H1 (cell line): ENCODE results near the gene PDLIM3. TPM values are rescaled to one million over a fixed set of nuclear protein-coding genes. Genes with fewer than 3 reads are reported as not detected.

ENCODE experiments used
- CTCF ChIA-PET: fragments of 300-600 bp; sonication (Branson Sonifier 250); formaldehyde crosslinking; loops from one replicate; lab custom pipeline; 2021; ENCODE audit not compliant: partially characterized antibody; lab: Charles Lee
- POLR2A ChIA-PET: fragments of 300-600 bp; sonication (Branson Sonifier 250); formaldehyde crosslinking; loops from one replicate; lab custom pipeline; 2021; ENCODE audit warnings: inconsistent platforms; ENCODE audit not compliant: partially characterized antibody; lab: Charles Lee
- DNase-seq, 2 experiments: peaks; one replicate each; pipeline versions ENCODE4 v3.0.0 to v3.0.0-alpha.2; 2010 to 2022; ENCODE audit warnings: low spot score in 2 of 2, low read depth in 1 of 2, mixed read lengths in 1 of 2
- FAIRE-seq: peaks from 2 replicates; lab custom pipeline; 2011; peaks lifted over from hg19 to GRCh38; lab: Jason Lieb, UNC
- H2AFZ ChIP-seq: 2 replicates; pipeline ENCODE4 v1.8.1; 2012; ENCODE audit warnings: low read length, inconsistent platforms
- H2AK5ac ChIP-seq: 2 replicates; pipeline ENCODE4 v1.6.1; 2013; ENCODE audit warnings: low read depth, low read length
- H2BK120ac ChIP-seq: replicated peaks from 2 replicates; pipeline ENCODE3; 2013; ENCODE audit warnings: low read depth, low read length, inconsistent platforms
- H2BK12ac ChIP-seq: 2 replicates; pipeline ENCODE4 v1.6.1; 2013; ENCODE audit warnings: low read depth, low read length
- H2BK15ac ChIP-seq: 2 replicates; pipeline ENCODE4 v1.6.1; 2013; ENCODE audit warnings: low read length
- H2BK20ac ChIP-seq: 2 replicates; pipeline ENCODE4 v1.6.1; 2013; ENCODE audit warnings: low read length
- H2BK5ac ChIP-seq: 2 replicates; pipeline ENCODE4 v1.6.1; 2013; ENCODE audit warnings: low read depth, low read length
- H3K14ac ChIP-seq: 2 replicates; pipeline ENCODE4 v1.6.1; 2013; ENCODE audit warnings: inconsistent platforms; ENCODE audit not compliant: insufficient read length
- H3K18ac ChIP-seq: 2 replicates; pipeline ENCODE4 v1.6.1; 2013; ENCODE audit warnings: low read length; ENCODE audit errors: extremely low read depth
- H3K23ac ChIP-seq: 2 replicates; pipeline ENCODE4 v1.6.1; 2013; ENCODE audit warnings: inconsistent platforms; ENCODE audit not compliant: insufficient read length
- H3K23me2 ChIP-seq: 2 replicates; pipeline ENCODE4 v1.6.1; 2013; ENCODE audit warnings: low read depth, low read length
- H3K27ac ChIP-seq: 2 replicates; pipeline ENCODE4 v1.6.1; 2011; ENCODE audit warnings: low read depth, low read length, inconsistent platforms
- H3K27me3 ChIP-seq, 4 experiments: replicated peaks in 1 of 4; 1 replicate in 1 of 4; 2 replicates in 3 of 4; pipeline versions ENCODE4 v1.6.1 to v1.8.1; 2011 to 2013; ENCODE audit warnings: low read length in 3 of 4, mild to moderate bottlenecking in 3 of 4, inconsistent platforms in 2 of 4, mixed read lengths in 2 of 4, moderate library complexity in 1 of 4; ENCODE audit not compliant: control insufficient read depth in 3 of 4, insufficient read depth in 3 of 4; ENCODE audit errors: extremely low read depth in 1 of 4
- H3K36me3 ChIP-seq, 4 experiments: 2 replicates each; pipeline versions ENCODE4 v1.6.1 to v1.8.1; 2011 to 2013; ENCODE audit warnings: mild to moderate bottlenecking in 4 of 4, low read length in 3 of 4, moderate library complexity in 2 of 4, control low read depth in 1 of 4, inconsistent platforms in 1 of 4; ENCODE audit not compliant: insufficient read depth in 4 of 4, control insufficient read depth in 2 of 4
- H3K4ac ChIP-seq: replicated peaks from 2 replicates; pipeline ENCODE3; 2013; ENCODE audit warnings: low read length, low read depth, mixed read lengths, inconsistent platforms; ENCODE audit not compliant: insufficient read length
- H3K4me1 ChIP-seq, 4 experiments: replicated peaks in 1 of 4; 1 replicate in 1 of 4; 2 replicates in 3 of 4; pipeline versions ENCODE4 v1.6.1 to v1.8.1; 2011 to 2013; ENCODE audit warnings: low read length in 3 of 4, inconsistent platforms in 2 of 4, mixed read lengths in 1 of 4; ENCODE audit not compliant: insufficient read depth in 4 of 4, control insufficient read depth in 3 of 4
- H3K4me2 ChIP-seq, 2 experiments: 2 replicates each; pipeline versions ENCODE4 v1.6.1 to v1.8.1; 2011 to 2013; ENCODE audit warnings: low read depth in 2 of 2, low read length in 2 of 2, control low read depth in 1 of 2, inconsistent platforms in 1 of 2, mild to moderate bottlenecking in 1 of 2; ENCODE audit not compliant: insufficient read depth in 1 of 2
- H3K4me3 ChIP-seq, 4 experiments: fragments of 200-600, 300-600 bp in 1 of 4; sonication (generic), shearing (Covaris generic), sonication (Bioruptor Twin) in 1 of 4; 2 replicates each; pipeline versions ENCODE4 v1.5.1 to v1.8.1; 2011 to 2016; ENCODE audit warnings: low read length in 4 of 4, low read depth in 3 of 4, control low read depth in 2 of 4, inconsistent platforms in 2 of 4, mild to moderate bottlenecking in 2 of 4, mixed read lengths in 1 of 4, moderate library complexity in 1 of 4; ENCODE audit not compliant: insufficient read depth in 2 of 4; ENCODE audit errors: extremely low read depth in 1 of 4
- H3K56ac ChIP-seq: replicated peaks from 2 replicates; pipeline ENCODE3; 2013; ENCODE audit warnings: low read depth, mild to moderate bottlenecking, mixed read lengths, low read length, inconsistent platforms; ENCODE audit not compliant: insufficient read length
- H3K79me1 ChIP-seq: 2 replicates; pipeline ENCODE4 v1.6.1; 2013; ENCODE audit warnings: low read depth, low read length, control low read depth
- H3K79me2 ChIP-seq, 2 experiments: 2 replicates each; pipeline versions ENCODE4 v1.6.1 to v1.8.1; 2012 to 2013; ENCODE audit warnings: low read length in 2 of 2, mild to moderate bottlenecking in 2 of 2, inconsistent platforms in 1 of 2; ENCODE audit not compliant: insufficient read depth in 2 of 2, control insufficient read depth in 1 of 2
- H3K9ac ChIP-seq, 4 experiments: replicated peaks in 1 of 4; 1 replicate in 1 of 4; 2 replicates in 3 of 4; pipeline versions ENCODE4 v1.6.1 to v1.8.1; 2011 to 2013; ENCODE audit warnings: low read depth in 3 of 4, low read length in 3 of 4, control low read depth in 2 of 4, mild to moderate bottlenecking in 2 of 4, moderate library complexity in 2 of 4, inconsistent platforms in 1 of 4; ENCODE audit errors: extremely low read depth in 1 of 4
- H3K9me3 ChIP-seq, 2 experiments: 2 replicates each; pipeline versions ENCODE4 v1.6.1 to v1.8.1; 2012 to 2013; ENCODE audit warnings: mild to moderate bottlenecking in 2 of 2, moderate library complexity in 2 of 2, control low read depth in 1 of 2, inconsistent platforms in 1 of 2, low read depth in 1 of 2, low read length in 1 of 2, mixed read lengths in 1 of 2; ENCODE audit not compliant: insufficient read depth in 2 of 2
- H4K20me1 ChIP-seq, 2 experiments: replicated peaks in 1 of 2; 2 replicates each; pipeline versions ENCODE3 to v1.8.1; 2011 to 2013; ENCODE audit warnings: inconsistent platforms in 2 of 2, low read length in 2 of 2, mild to moderate bottlenecking in 1 of 2; ENCODE audit not compliant: insufficient read depth in 2 of 2, control insufficient read depth in 1 of 2
- H4K5ac ChIP-seq: 2 replicates; pipeline ENCODE4 v1.6.1; 2013; ENCODE audit warnings: low read length, low read depth, mixed read lengths, inconsistent platforms; ENCODE audit not compliant: insufficient read length
- H4K8ac ChIP-seq: 2 replicates; pipeline ENCODE4 v1.8.0; 2013; ENCODE audit warnings: mild to moderate bottlenecking, moderate library complexity, low read length, inconsistent platforms; ENCODE audit not compliant: insufficient read depth; ENCODE audit errors: extremely low read depth
- H4K91ac ChIP-seq: replicated peaks from 2 replicates; pipeline ENCODE3; 2013; ENCODE audit warnings: low read length, mixed read lengths, inconsistent platforms; ENCODE audit not compliant: insufficient read length
- BRCA1 ChIP-seq: IDR thresholded peaks from 2 replicates; pipeline ENCODE4 v1.6.1; 2012; ENCODE audit warnings: low read depth, low read length, improper control_type of control experiment
- CHD1 ChIP-seq: IDR thresholded peaks from 2 replicates; pipeline ENCODE4 v1.6.1; 2012; ENCODE audit warnings: low read depth, low read length, improper control_type of control experiment
- CHD2 ChIP-seq: IDR thresholded peaks from 2 replicates; pipeline ENCODE4 v1.6.1; 2012; ENCODE audit warnings: low read length, improper control_type of control experiment
- EZH2 ChIP-seq: fragments of 200-600 bp; sonication (generic); IDR thresholded peaks from 2 replicates; pipeline ENCODE4 v1.7.1; 2012; ENCODE audit warnings: low read depth, mild to moderate bottlenecking, moderate library complexity, low read length, inconsistent platforms; ENCODE audit not compliant: severe bottlenecking
- HDAC2 ChIP-seq, 2 experiments: fragments of 300-600 bp in 1 of 2; sonication (generic) in 1 of 2; IDR thresholded peaks; 2 replicates each; pipeline ENCODE4 v1.6.1; 2011 to 2012; ENCODE audit warnings: low read depth in 2 of 2, low read length in 2 of 2, mild to moderate bottlenecking in 2 of 2, moderate library complexity in 2 of 2, borderline replicate concordance in 1 of 2, inconsistent platforms in 1 of 2
- JUND ChIP-seq: IDR thresholded peaks from 2 replicates; pipeline ENCODE4 v1.6.1; 2011; ENCODE audit warnings: mild to moderate bottlenecking, improper control_type of control experiment, low read length
- MAFK ChIP-seq: IDR thresholded peaks from 2 replicates; pipeline ENCODE4 v1.6.1; 2012; ENCODE audit warnings: low read depth, mild to moderate bottlenecking, improper control_type of control experiment, low read length
- PHF8 ChIP-seq: fragments of 200-600 bp; sonication (generic); conservative IDR thresholded peaks from 2 replicates; pipeline ENCODE4 v1.7.1; 2012; ENCODE audit warnings: low read depth, mild to moderate bottlenecking, inconsistent platforms, low read length, moderate library complexity
- POU5F1 ChIP-seq: IDR thresholded peaks from 2 replicates; pipeline ENCODE4 v1.6.1; 2011; ENCODE audit warnings: low read depth, mild to moderate bottlenecking, low read length, moderate library complexity
- RFX5 ChIP-seq: IDR thresholded peaks from 2 replicates; pipeline ENCODE4 v1.6.1; 2011; ENCODE audit warnings: low read depth, low read length, improper control_type of control experiment, borderline replicate concordance
- SIRT6 ChIP-seq: IDR thresholded peaks from one replicate; pipeline ENCODE4 v1.7.1; 2012; ENCODE audit warnings: low read length, inconsistent platforms
- SP2 ChIP-seq: IDR thresholded peaks from 2 replicates; pipeline ENCODE4 v1.6.1; 2012; ENCODE audit warnings: mild to moderate bottlenecking, low read length, inconsistent platforms
- ZNF274 ChIP-seq: IDR thresholded peaks from 2 replicates; pipeline ENCODE4 v1.7.0; 2012; ENCODE audit warnings: low read length, borderline replicate concordance; ENCODE audit errors: extremely low read depth
- WGBS, 2 experiments: shearing (Covaris generic) in 1 of 2; methylation state at CpG; one replicate each; pipeline versions ENCODE4 v1.1.6 to v1.1.7; 2013 to 2015; ENCODE audit warnings: low lambda C conversion rate in 2 of 2, mixed read lengths in 2 of 2, inconsistent platforms in 1 of 2, low coverage in 1 of 2, missing lambda C conversion rate in 1 of 2; ENCODE audit not compliant: insufficient replicate concordance in 2 of 2, insufficient coverage in 1 of 2, insufficient read length in 1 of 2; ENCODE audit errors: extremely low coverage in 1 of 2, missing lambda C conversion rate in 1 of 2; 5-methylcytosine and 5-hydroxymethylcytosine counted together
- polyA plus RNA-seq, 7 experiments: library from polyadenylated mRNA; depleted of rRNA in 3 of 7; stranded (reverse) in 5 of 7; unstranded in 2 of 7; fragments of >200 nt in 5 of 7; fragments of 200-250 nt in 2 of 7; gene quantifications; 1 replicate in 5 of 7; 2 replicates in 1 of 7; 4 replicates in 1 of 7; pipeline versions ENCODE4 v1.2.1 to v1.2.3, GENCODE V29; 2011 to 2013; ENCODE audit warnings: missing spikeins in 2 of 7, mixed read lengths in 2 of 7
- total RNA-seq: library from RNA; stranded (reverse); fragmentation: NEBNext Ultra II Directional; extraction: Animal tissue kit (Norgen Biotek cat#: 25700); gene quantifications from 2 replicates; pipeline ENCODE4 v1.2.1, GENCODE V29; 2021
- TF ChIP-seq, protein P1 (sequence below): IDR thresholded peaks from 2 replicates; pipeline ENCODE4 v1.6.1; 2011; ENCODE audit warnings: low read length, improper control_type of control experiment

PDLIM3 gene
- total and polyA plus RNA-seq, 2 of the 8 experiments (the other 6 are each of a cell fraction or from before 2014, with no cell fraction given) = 7.6 to 8.1 TPM

DNA sequence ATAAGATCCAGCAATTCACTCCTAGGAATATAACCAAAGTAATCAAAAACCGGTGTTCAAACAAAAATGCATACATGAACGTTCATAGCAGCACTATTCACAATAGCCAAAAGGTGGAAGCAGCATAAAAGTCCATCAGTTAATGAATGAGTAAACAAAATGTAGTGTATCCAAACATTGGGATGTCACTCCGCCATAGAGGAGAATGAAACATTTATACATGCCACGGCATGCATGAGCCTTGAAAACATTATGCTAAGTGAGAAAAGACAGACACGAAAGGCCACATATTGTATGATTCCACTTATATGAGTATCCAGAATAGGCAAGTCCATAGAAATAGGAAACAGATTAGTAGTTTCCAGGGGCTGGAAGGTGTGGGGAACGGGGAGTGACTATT, 11.0 kb upstream of the PDLIM3 start:
- H3K9ac ChIP-seq = no peak overlapping the region
- H2BK12ac ChIP-seq = no peak overlapping the region
- H3K23ac ChIP-seq = no peak overlapping the region
- no peak overlapping the region for H2BK120ac ChIP-seq
- H3K4me1 ChIP-seq = no peaks in the 10 kb centered on the region
- no peak overlapping the region for H2BK5ac ChIP-seq
- H3K27ac ChIP-seq = no peak overlapping the region
- no peak overlapping the region for H3K4me2 ChIP-seq
- H3K79me2 ChIP-seq = no peaks in the 10 kb centered on the region
- H3K14ac ChIP-seq = no peak overlapping the region
- peaks cover 0 to 4% (median under 1%) of the 10 kb centered on the region in 4 experiments; a peak in 3 of 7 replicates for H3K27me3 ChIP-seq
- no peak overlapping the region for H3K4ac ChIP-seq
- FAIRE-seq (no peak), DNase-seq (no peak)
- H4K5ac ChIP-seq = no peak overlapping the region
- H2AK5ac ChIP-seq = no peak overlapping the region
- H4K91ac ChIP-seq = no peak overlapping the region
- no peak overlapping the region for H4K8ac ChIP-seq
- H3K4me3 ChIP-seq = no peak overlapping the region
- no peak overlapping the region for H2BK15ac ChIP-seq
- no peaks in the 10 kb centered on the region for H3K79me1 ChIP-seq
- ChIA-PET CTCF (interaction anchor here (0.7 to 0.9 kb wide), 2 partner anchors 293 to 492 kb away, joined by 3 read pairs; no protein-coding TSS in a partner anchor), POLR2A (no interaction called here)
- no peak overlapping the region for H2BK20ac ChIP-seq
- H4K20me1 ChIP-seq = no peaks in the 10 kb centered on the region
- no peak overlapping the region for H3K18ac ChIP-seq
- 83% methylated on average over 6 of the region's 6 CpGs; no CpG with 5 or more reads in 1 of the 2 experiments for WGBS, 2 experiments
- H3K23me2 ChIP-seq = no peaks in the 10 kb centered on the region; the same call in 1 of the 2 replicates
- no peaks in the 10 kb centered on the region for H3K36me3 ChIP-seq
- H2AFZ ChIP-seq = no peak overlapping the region
- H3K56ac ChIP-seq = no peak overlapping the region
- no peaks in the 10 kb centered on the region for H3K9me3 ChIP-seq
- TF ChIP-seq POU5F1 = no peak
- no peak for TF ChIP-seq RFX5
- no peak for TF ChIP-seq BRCA1
- TF ChIP-seq SP2 = no peak
- TF ChIP-seq EZH2 = no peak
- TF ChIP-seq SIRT6 = no peak
- no peak for TF ChIP-seq ZNF274
- no peak for TF ChIP-seq CHD2
- TF ChIP-seq PHF8 = no peak
- TF ChIP-seq JUND = no peak
- no peak for TF ChIP-seq MAFK
- no peak for TF ChIP-seq HDAC2 (IDR thresholded peaks at IDR 0.05; ENCODE audit: borderline replicate concordance in 1 of 2, low read depth in 2 of 2, low read length in 2 of 2)
- TF ChIP-seq, protein P1, sequence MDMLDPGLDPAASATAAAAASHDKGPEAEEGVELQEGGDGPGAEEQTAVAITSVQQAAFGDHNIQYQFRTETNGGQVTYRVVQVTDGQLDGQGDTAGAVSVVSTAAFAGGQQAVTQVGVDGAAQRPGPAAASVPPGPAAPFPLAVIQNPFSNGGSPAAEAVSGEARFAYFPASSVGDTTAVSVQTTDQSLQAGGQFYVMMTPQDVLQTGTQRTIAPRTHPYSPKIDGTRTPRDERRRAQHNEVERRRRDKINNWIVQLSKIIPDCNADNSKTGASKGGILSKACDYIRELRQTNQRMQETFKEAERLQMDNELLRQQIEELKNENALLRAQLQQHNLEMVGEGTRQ = no peak
- TF ChIP-seq CHD1 = no peak
